DMS114 treated with DMSO at 0.1 percent for 48 hours (cell line): ENCODE measurements around the gene NIPAL3.
"Not testable (repeated sequence)": the region's sequence is repeated elsewhere in the genome, so short reads cannot be mapped to it uniquely, and the experiment has no call there.

Experiments
- DNase-seq: peaks from one replicate; lab custom pipeline; 2025; ENCODE audit not compliant: unreplicated experiment; lab: John Stamatoyannopoulos, UW

Gene NIPAL3

DNA sequence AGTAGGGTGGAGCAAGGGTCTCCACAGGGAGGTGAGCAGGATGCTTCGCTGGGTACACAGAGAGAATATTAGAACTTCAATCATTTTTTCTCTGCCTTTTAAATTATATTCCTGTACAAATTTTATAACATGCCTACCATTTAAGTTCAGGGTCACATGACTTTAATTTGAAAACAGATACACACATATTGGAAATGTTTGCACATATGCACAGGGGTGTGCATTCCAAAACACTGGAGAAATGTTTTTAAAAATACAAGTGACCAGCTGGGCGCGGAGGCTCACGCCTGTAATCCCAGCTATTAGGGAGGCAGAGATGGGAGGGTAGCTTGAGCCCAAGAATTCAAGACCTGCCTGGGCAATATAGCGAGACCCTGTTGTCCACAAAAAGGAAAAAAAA lies 39.7 kb downstream of the NIPAL3 start:
- DNase-seq: no peak

DNA sequence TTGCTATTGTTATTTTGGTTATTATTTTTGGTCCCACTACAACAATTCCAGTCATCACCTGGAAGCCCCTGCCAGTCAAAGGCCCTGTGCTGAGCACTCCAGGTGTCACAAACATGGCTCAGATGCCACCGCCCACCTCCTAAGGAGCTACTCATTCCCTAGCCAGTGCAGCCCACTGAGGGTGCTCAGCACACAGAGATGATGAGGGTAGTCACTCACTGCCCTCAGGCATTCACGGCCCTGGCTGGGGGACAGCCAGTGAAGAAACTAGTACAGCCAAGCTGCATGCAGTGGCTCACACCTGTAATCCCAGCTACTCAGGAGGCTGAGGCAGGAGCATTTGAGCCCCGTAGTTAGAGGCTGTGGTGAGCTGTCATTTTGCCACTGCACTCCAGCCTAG lies 42.3 kb downstream of the NIPAL3 start:
- DNase-seq: no peak

DNA sequence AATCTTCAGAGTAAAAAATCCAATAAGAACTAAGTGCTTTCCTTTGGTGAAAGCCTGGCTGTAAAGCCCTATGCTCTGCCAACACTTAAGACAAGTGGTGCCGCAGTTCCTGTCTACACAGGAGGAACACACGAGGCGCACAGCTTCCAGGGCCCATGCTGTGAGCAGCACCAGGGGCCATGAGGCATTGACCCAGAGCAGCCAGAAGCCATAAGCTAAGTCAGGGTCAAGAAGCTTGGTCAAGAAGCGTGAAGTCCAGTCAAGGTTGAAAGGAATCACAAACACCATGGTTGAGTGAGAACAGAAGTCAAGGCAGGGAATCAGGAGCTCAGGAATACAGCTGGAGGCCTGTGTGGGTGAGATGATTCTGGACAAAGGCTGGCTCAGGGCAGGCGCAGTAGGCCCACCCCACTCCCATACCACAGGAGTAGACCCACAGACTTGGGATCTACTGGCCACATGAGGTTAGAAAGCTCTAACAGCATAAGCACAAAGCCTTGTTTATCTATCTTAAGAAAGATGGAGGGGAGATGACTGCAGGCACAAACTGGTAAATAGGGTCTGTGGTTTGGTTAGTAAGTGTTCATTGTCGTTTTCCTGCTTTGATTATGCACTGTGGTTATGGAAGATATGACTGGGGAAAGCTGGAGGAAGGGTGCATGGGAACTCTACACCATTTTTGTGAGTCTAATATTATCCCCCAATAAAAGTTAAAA lies 44.1 kb downstream of the NIPAL3 start:
- no peak for DNase-seq

GRCh38 chr1:24462128-24462527 lies 46.5 kb downstream of the NIPAL3 start:
- DNase-seq: not testable (repeated sequence)

DNA sequence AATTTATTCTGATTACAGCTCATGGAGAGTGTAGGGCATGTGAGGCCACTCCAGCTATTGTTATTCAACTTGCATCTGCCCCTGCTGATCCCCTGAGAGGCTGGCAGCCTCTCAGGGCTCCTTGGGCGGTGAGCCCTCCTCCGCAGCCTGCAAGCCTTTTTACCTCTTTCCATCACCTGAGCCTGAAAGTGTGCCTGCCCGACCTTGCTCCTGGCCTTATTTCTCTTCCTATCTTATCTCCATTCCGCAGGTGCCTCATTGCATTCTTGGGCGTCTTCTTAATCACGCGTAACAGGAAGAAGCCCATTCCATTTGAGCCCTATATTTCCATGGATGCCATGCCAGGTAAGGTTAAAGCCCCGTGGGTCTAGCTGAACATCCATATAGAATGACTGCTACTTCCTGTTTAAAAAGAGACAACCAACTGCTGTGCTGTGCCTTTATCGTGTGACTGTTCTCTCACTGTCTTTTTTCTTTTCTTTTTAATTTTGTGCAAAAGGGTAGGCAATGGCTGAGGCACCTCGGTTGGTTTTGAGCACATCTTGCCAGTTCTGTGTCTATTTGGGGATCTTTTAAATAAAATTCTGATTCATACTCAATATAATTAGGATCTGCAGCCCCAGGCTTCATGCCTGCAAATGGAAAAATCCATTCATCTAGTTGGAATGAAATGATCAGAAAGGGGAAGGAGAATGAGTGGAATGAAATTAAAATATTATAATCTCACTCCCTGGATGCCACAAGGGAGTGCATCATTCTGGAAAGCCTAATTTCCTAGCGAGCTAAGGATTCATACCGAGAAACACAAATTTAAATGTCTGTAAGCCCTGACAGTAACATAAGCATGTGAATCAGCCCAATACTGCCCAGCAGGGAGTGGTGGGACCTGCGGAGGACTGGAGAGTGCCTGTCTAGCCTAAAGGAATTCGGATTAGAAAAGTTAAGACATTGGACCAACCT lies 48.5 kb downstream of the NIPAL3 start:
- DNase-seq: no peak

- no peak for DNase-seq
Measured at GRCh38 chr1:24465099-24465498, 49.5 kb downstream of the NIPAL3 start.

- DNase-seq: no peak
Measured at GRCh38 chr1:24465638-24466037, 50.0 kb downstream of the NIPAL3 start.

DNA sequence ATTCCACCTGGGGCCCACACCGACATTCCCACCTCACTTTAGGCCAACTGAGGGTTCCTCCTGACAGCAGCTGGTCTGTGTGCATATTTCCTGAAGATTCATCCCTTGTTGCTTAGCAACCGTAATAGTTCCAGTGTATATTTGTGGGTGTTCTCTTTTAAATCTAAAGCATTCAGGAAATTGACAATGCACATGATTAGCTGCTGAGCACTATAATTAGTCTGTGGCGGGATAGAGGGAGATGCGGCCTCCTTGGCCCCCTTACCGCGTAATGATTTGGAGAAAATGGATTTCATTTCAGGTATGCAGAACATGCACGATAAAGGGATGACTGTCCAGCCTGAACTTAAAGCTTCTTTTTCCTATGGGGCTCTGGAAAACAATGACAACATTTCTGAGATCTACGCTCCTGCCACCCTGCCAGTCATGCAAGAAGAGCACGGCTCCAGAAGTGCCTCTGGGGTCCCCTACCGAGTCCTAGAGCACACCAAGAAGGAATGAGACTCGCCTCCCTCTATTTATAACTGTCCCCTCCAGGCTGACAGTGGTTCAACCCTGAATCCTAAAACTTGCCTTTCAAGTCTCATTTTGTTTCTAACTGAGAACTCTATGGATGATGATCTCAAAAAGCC lies 53.2 kb downstream of the NIPAL3 start:
- DNase-seq: no peak

- no peak for DNase-seq
Measured at GRCh38 chr1:24470592-24470991, 55.0 kb downstream of the NIPAL3 start.

DNA sequence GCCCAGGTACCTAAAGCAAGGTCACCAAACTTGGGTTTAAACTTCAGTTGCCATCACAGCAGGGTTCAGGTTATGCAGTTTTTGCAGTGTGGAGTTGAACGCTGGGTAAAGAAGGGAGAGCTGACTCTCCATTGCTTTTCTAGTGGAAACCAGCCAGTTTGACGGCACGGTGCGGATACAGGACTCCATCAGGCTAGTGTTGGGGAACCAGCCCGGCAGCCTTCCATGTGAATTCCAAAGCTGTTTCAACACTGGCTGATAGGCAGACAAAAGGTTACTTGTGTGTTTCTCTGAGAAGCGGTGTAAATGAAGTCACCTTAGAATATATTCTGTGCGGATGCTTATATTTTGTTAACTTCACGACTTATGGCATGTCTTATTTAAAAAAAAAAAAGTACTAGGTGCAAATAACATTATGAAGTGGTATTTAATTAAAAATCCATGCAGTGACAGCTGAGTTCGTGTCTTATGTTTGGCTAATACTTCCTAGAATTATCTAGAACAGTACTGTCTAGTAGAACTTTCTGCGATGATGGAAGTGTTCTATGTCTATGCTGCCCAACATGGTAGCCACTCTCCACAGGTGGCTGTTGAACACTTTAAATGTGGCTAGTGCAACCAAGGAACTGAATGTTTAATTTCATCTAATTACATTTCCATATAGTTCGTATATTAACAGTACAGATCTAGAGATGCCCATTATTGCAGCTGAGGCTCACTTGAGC lies 57.1 kb downstream of the NIPAL3 start:
- DNase-seq: no peak

DNA sequence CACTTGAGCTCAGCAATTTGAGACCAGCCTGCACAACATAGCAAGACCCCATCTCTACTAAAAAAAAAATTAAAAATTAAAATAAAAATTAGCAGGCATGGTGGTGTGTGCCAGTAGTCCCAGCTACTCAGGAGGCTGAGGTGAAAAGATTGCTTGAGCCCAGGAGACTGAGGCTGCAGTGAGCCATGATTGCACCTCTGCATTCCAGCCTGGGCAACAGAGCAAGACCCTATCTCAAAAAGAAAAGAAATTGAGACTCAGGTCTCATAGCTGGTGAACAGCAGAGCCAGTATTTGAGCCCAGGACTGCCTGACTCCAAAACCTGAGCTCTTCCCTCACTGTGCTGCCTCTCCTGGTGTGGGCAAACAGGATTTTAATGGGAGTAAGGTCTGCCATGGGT lies 58.6 kb downstream of the NIPAL3 start:
- DNase-seq: no peak

DNA sequence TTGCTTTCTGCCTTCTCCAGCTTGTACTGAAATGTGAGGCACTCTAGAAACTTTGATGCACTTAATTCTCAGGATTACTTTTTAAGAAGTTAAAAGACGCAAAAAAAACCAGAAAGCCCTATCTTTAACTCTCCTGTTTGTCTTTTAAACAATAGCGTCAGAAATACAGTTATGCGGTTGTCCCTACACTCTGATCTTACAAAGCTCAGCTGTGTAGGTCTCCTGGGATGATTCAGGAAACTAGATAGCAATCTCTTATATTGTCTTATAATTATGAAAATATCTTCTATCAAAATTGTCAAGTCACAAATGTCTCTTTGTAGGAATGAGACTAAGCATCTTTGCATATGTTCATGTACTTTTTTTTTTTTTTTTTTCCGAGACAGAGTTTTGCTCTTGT lies 60.1 kb downstream of the NIPAL3 start:
- DNase-seq: no peak

GRCh38 chr1:24476571-24476970 lies 61.0 kb downstream of the NIPAL3 start:
- no peak for DNase-seq

- no peak for DNase-seq
Measured at GRCh38 chr1:24477309-24477708, 61.7 kb downstream of the NIPAL3 start.

DNA sequence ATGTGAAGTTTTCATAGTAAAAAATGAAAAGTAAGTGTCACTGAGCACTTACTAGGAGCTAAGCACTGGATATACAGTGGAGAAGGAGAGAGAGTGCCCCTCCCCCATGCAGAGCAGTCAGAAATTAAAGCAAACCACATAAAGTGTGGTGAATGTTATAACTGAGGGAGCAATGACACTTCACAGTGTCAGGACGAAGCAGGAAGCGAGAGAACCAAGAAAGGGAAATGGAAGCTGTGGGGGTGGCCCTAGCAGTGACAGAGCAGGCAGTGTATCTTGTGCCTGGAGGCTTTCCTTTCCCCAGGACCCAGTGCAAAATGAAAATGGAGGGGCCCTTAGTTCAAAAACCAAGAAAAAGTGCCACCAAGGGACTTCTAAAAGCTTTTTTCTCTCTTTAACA lies 65.5 kb downstream of the NIPAL3 start:
- no peak for DNase-seq

- DNase-seq: no peak
Measured at GRCh38 chr1:24481843-24482610, 66.4 kb downstream of the NIPAL3 start.

- no peak for DNase-seq
Measured at GRCh38 chr1:24483441-24483840, 67.8 kb downstream of the NIPAL3 start.

DNA sequence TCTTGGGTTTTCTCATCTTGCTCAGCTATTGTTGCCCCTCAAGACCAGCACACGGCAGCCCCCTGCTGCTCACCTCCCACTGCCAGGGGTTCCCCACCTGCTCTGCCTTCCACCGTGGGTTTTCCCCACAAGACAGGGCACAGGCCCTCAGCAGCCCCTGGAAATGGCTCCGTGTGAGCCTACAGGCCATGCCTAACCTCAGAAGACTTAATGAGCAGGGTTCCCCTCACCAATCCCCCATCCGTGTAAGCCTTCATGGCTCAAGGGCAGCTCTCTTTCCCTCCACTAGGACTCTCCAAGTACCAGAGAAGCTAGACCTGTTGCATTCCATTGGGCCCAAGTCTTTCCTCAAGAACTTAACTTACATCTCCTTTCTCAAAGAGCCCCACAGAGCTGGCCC lies 68.6 kb downstream of the NIPAL3 start:
- no peak for DNase-seq

- no peak for DNase-seq
Measured at GRCh38 chr1:24486331-24487065, 70.9 kb downstream of the NIPAL3 start.

- no peak for DNase-seq
Measured at GRCh38 chr1:24487455-24487854, 71.9 kb downstream of the NIPAL3 start.
